HG02840 (cell line): Measurements from ENCODE around the gene ABCB10.
"Not testable (repeated sequence)": the region's sequence is repeated elsewhere in the genome, so short reads cannot be mapped to it uniquely, and the experiment has no call there.

Experiments
- ATAC-seq: cut with Tn5 transposase; IDR thresholded peaks from one replicate; pipeline ENCODE4 v1.9.1; 2021; ENCODE audit warnings: mild to moderate bottlenecking, moderate library complexity, moderate number of reproducible peaks; ENCODE audit not compliant: unreplicated experiment, low FRiP score

ABCB10 gene

DNA sequence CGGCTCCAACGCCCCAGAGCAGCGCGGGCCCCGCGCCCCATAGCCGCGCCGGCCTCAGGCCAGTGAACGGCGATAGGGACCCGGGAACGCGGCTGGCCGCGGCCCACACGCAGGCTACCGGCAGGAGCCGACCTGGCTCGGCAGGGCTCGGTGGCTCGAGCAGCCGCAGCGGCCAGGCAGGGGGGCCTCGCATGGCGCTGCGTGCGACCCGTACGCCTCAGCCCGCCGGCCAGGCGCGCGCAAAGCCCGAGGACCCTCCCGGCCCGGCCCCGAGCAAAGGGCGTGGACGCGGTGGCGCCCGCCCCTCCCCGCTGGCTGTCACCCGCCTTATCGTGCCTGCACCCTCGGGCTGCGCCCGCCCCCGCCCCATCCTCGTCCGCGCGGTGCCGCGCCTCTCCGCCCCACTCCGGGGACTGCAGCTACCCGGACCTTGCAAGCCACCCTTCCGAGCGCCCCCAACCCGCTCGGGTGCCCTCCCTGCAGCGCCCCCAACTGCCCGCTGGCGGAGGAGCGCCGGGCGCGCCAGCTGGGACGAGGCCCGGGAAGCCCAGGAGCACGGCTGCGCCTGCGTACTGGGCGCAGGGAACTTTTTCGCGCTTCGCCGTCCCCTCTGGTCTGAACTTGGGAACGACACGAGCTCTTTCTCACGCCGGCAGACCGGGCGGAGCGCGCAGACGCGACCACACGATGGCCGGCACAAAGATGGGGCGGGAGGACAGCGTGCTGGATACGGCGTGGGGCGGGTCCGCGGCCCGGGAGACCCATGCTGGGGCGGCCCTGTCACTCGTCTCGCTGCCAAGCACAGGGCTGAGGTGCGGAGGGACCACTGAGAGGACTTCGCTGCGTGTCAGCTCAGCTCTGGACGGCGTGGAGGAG lies at the start of gene ABCB10:
Gene ABCB10, minus strand, starts transcription at position 248 of the 876 bp plus-strand sequence. Its CDS starts 55 bp downstream, at position 193.
- peak; percentile 80 for ATAC-seq

DNA sequence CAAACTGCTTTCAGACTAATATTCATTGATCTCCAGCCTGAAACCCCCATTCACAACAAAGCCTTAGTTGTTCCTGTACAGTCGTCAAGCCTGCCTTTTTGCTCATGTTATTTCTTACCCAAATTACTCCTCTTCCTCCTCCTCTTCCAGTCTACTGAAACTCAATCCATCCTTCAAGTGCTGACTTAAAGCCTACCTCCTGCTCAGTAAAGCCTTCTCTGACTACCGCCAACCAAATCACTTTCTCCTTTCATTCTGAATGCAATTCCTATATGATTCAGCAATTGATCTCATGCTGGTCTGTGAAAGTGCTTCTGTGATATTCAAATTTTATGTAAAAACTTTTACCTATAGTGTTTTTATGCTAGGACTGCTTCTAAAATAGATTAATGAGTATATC lies 48.9 kb upstream of the ABCB10 start:
- no peak for ATAC-seq

- ATAC-seq, result no peak
These were observed 45.0 kb upstream of the ABCB10 start for GRCh38 chr1:229603371-229604005.

GRCh38 chr1:229600229-229600628 lies 41.7 kb upstream of the ABCB10 start:
- ATAC-seq, result no peak

DNA sequence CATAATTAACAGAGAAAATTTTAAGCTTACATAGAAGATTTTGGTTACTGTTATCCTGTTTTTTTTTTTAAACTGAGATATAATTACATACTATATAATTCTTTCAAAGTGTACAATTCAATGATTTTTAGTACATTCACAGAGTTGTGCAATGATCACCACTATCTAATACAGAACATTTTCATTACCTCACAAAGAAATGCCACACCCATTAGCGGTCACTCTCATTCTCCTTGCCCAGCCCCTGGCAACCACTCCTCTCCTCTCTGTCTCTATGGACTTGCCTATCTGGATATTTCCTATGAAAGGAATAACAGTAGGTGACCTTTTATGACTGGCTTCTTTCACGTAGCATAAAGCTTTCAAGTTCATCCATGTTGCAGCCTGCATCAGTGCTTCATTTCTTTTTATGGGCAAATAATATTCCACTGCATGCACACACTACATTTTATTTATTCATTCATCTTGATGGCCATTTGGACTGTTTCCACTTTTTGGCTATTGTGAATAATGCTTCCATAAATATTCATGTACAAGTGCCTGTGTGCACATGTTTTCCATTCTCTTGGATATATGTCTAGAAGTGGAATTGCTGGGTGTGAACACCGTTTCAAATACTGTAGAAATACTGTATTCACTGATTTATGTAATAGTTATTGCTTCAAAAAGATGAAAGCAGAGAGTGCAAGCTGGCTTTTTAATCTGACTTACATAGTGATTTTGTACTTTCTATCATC lies 40.9 kb upstream of the ABCB10 start:
- no peak for ATAC-seq

DNA sequence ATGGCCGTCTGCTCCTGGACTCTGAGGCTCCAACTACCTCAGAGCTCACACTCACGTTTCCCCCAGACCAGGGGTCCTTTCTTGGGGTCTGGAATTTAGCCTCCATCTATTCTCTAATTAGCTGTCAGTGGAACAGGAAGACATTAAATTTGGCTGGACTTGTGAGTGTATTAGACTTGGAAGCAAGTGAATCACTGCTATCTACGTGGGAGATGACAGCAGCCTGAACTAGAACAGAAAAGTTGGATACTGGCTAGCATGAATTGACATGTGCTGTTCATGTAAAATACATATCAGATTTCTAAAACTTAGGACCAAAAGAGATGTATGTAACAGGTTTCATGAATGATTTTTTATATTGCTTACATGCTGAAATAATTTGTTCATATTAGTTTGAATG lies 39.4 kb upstream of the ABCB10 start:
- no peak for ATAC-seq

DNA sequence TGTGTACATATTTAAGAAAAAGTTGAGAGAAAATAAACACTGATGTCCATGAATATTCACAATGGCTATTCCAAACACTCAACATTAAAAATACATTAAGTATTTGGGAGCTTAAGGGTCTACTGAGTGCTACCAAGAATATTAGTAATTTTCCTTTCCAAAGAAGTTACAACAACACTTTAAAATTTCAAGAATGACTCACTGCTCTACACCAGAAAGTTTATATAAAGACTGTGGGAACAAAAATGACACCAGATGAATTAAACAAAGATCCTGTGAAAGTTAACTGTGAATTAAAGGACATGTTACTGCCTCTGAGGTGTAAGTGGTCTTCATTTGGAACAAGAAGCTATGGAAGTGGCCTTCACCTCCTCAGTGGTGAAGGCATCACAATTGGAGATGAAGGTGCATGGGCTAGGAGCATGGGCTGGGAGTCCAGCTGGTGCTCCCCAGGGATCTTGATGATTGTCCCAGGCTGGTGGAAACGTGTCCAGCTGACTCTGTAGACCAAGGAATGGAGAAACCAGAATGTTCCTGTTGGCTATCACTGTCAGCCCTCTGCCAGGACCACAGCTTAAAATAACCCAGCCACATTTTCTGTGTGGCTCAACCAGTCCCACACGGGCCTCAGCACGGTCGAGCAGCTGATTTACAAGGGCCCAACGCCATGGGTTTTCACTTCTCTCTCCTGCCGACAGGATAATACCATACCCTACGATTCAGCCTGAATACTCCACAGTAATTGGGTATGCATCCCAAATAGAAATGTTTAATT lies 38.6 kb upstream of the ABCB10 start:
- no peak for ATAC-seq

- ATAC-seq, result not testable (repeated sequence)
These were observed 37.4 kb upstream of the ABCB10 start for GRCh38 chr1:229595876-229596275.

- no peak for ATAC-seq
These were observed 35.9 kb upstream of the ABCB10 start for GRCh38 chr1:229594227-229595008.

DNA sequence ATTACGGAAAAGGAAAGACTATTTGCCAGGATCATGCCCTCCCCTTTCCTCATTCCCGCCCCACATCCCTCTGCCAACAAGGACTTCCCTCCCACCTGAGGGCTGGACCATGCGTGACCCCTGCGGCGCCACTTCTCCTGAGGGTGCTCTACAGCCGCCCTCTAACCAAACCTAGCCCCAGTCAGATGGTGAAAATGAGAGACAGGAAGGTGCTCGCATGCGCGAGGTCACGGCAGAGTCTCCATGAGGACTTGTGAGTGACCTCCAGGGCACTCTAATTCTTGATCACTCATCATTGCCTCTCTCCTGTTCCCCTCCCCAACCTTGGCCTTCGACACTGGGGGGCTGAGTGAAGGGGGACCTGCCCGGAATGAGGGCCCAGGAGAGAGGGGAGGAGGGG lies 35.3 kb upstream of the ABCB10 start:
- ATAC-seq, result no peak

GRCh38 chr1:229590119-229590518 lies 31.6 kb upstream of the ABCB10 start:
- ATAC-seq, result no peak

- ATAC-seq, result no peak
These were observed 26.8 kb upstream of the ABCB10 start for GRCh38 chr1:229585338-229585737.

DNA sequence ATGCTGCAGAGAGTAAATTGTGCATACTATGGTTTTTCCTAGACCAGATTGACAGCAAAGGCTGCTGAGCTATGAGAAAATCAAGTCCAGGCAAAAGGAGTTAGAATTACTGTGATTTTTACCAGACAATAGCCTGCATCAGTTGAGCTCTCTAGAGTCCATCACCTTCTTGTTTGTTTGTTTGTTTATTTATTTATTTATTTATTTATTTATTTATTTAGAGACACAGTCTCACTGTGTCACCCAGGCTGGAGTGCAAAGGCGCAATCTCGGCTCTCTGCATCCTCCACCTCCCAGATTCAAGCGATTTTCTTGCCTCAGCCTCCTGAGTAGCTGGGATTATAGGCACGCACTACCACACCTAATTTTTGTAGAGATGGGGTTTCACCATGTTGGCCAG lies 24.2 kb upstream of the ABCB10 start:
- ATAC-seq, result no peak

GRCh38 chr1:229582011-229582694 lies 23.6 kb upstream of the ABCB10 start:
- ATAC-seq, result no peak

DNA sequence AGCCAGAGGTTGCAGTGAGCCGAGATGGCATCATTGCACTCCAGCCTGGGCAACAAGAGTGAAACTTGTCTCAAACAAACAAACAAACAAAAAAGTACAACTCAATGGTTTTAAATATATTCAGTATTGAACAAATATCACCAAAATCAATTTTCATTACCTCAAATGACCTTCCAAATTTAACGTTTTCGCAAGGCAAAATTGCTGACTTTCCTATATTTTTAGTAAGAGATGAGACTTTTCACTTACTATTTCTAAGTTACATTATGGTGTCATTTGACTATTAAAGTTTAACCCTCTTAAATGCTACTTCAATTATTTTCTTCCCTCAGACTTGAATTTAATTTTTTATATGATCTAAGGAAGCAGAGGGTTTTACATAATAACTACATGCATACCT lies 23.0 kb upstream of the ABCB10 start:
- ATAC-seq, result no peak

DNA sequence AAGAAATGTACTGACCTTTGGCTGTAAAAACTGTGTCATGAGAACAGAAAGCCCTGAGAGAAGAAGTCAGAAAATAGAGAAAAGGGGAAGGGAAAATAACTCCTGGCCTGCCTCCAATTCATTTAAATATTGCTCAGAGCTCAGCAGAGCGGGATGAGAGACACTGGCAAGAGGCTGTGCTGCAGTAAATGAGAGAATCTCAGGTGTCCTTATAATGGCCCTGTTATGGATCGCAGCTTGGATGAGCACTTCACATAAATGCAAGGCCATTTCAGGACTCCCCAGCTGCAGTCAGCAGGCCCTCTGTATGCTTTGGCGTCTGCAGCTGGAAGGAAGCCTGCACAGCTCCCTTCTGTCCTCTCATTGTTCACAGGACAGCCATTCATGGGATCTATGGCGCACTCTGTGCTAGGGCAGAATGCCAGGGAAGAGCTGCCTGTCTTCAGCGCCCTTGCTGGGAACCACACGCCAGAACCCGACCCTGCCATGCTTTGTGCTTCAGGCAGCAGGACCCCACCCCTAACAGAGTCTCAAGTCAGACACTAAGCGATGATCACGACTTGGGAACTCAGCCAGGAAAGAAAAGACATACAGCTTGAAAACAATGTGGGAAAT lies 20.7 kb upstream of the ABCB10 start:
- ATAC-seq, result no peak

DNA sequence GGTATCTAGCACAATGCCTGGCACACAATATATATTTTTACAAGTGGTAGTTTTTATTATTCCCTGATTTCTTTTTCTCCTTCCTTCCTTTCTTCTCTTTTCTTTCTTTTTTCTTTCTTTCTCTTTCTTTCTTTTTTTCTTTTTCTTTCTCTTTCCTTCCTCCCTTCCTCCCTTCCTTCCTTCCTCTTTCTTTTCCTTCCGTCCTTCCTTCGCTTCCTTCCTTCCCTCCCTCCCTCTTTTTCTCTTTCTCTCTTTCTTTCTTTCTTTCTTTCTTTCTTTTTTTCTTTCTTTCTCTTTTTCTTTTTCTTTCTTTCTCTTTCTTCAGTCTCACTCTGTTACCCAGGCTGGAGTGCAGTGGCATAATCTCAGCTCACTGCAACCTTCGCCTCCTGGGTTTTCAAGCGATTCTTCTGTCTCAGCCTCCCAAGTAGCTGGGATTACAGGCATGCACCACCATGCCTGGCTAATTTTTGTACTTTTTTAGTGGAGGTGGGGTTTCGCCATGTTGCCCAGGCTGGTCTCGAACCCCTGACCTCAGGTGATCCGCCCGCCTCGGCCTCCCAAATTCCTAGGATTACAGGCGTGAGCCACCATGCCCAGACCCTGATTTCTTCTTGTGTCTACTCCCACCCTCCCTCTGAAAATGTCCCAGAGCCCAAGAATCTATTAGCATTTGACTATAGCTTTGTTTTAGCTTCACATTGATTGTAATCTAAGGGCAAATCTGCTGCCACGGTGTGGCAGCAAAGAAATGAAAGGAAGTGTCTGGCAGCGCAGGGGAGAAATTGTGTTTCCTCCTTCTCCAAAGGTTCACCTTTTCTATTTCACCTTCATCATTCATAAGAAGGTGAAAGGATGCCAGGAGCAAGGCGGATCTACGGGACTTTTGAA lies 19.9 kb upstream of the ABCB10 start:
- ATAC-seq, result no peak
